Retina (tissue), 1 donor: ENCODE measurements around the gene GAN.
"Not testable (repeated sequence)": the region's sequence is repeated elsewhere in the genome, so short reads cannot be mapped to it uniquely, and the experiment has no call there.

ENCODE experiments used
- DNase-seq: peaks from one replicate; pipeline ENCODE4 v3.0.0-alpha.2; 2016

GAN gene

DNA sequence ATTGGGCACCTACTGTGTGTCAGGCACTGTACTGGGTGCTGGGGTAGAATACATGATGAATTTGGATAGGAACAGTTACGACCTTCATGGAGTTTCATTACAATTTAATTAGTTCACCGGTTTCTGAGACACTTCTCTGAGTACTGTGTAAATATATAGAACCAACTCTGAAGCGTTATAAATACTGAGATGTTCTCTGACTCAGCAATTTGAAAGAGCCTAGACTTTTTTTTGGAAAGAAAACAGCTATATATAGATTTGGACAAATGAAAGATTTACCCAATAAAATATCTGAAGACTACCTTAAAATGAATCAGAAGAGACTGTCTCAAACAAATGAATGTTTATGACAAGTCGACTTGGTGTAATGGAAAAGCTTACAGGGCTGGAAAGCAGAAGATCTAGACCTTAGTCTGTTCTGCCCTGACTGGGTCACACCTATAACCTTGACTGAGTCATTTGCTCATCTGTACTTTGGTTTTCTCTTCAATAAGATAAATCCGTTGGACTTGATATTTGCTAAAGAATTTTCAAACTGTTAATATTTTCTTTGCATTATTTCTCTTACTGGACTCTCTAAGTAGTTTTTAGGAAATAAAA is 4.6 kb upstream of the GAN start:
- no peak for DNase-seq

DNA sequence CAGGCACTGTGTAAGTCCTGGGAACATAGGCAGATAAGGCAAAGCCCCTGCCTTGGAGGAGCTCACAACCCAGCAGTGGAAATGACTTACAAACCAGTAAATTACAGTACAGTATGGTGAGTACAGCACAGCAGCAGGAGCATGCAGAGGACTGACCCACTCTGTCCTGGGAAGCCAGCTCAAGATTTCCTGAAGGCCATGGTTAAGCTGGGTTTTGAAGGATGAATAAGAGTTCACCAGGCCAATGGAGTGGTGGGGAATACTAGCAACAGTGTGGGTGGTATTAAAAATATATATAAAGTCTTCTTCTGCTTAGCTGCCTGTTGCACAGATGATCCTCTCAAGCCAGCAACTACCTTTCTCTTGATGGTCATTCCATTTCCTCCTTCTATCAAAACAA is 3.0 kb upstream of the GAN start:
- no peak for DNase-seq

DNA sequence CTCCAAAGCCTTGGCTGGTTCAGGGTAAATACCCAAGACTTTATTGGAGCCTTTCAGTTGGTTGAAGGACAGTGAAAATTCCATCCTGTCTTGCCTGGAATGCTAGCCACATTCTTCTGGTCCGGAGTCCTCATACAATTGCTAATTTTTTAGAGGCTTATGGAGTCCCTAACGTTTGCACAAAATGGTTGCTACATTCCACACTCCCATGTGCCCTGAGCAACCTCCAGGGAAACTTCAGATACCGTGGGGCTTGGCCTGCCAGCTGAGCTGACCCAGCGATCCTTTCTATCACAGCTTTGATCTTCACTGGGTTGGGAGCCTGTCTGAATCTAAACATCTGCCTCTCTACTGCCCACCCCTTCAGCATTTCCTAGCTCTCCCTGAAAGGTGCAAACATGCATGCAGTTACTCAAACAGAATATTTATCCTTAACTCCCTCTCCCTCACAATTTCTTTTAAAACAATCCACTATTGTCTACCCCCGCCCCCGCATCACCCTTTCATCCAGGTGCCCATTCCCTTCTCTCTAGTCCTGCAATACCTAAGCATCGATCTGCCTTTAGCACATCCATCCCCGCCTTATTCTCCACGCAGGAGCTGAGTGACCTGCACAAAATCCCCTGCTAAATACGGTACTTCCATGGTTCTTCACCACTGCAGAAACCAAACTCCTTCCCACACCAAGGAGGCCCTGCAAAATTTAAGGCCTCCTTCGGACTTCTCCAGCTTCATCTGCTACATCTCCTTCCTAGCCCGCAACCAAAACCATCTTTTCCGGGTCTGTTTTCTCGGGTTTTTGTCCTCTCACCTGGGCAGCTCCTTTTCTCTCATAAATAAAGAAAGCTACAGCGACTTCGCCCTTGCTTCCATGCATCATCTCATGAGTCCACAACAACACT is 810 bp upstream of the GAN start:
- DNase-seq, result no peak

- peak; percentile 61 for DNase-seq
Measured at GRCh38 chr16:81315271-81316175, 761 bp downstream of the GAN start.

DNA sequence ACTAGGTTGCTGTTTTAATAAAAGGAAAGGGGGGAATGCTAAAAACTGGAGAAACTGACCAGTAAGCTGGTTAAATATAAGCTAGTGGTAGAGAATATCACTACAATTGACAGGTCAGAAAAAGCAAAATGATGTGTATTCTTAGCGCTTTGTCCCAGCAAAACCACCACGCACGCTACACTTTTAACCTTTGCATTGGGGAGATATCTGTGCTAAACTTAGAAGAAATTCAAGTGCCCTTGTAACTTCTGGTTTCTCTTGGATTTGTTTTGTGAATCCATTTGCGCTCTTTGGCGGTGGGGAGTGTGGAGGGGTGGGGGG is 1.4 kb downstream of the GAN start:
- no peak for DNase-seq

DNA sequence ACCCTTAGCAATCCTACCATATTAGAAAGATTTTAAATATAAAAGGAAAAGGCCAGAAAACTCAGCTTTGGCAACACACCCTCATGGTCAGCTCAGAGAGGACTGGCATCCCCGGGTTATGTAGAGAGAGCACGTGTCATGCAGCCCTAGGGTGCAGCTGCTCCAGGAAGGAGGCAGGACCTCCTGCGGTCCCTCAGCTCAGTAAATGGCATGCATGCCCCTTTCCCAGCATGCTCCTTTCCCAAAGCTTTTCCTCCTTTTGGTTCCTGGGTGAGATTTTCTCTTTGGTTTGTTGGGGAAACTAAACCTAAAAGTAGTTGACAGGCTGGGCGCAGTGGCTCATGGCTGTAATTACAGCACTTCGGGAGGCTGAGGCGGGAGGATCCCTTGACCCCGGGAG is 3.9 kb downstream of the GAN start:
- DNase-seq, result no peak

- DNase-seq, result no peak
Measured at GRCh38 chr16:81319221-81319912, 4.6 kb downstream of the GAN start.

DNA sequence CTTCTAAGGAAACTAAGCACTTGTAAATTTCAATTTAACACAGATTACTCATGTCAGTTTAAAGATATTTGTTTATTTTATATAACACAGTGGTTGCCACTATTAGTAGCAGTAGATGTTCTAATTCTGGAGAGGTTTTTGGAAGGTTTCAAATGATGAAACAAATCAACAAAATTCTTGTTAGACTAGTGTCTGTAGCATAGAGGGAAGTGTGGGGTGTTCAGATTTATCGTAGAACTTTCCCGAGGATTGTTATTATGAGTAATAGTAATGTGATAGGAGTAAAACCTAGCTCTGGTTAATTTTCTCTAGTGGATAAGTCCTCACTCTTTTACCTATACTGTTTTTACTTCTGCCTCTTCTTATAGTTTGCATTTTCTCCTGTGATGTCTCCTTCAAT is 6.3 kb downstream of the GAN start:
- DNase-seq, result no peak

- DNase-seq, result no peak
Measured at GRCh38 chr16:81321536-81321935, 6.8 kb downstream of the GAN start.

DNA sequence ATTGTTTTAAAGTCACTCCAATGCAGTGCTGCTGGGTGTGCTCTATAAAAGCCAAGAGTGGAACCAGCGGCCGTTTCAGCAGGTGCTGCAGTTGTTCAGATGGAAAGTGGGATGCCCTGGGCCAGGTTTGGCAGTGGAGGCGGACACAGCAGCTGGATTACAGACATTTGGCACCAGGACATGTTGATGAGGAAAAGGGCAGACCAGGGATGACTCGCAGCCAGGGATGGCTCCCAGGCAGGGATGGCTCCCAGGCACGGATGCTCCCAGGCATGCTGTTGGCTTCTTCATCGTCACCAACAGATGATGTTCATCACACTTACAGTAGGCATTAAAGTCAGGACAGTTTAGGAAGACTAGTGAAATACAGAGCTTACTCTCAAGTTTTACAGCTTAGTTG is 10.0 kb downstream of the GAN start:
- no peak for DNase-seq

- no peak for DNase-seq
Measured at GRCh38 chr16:81327011-81327410, 12.2 kb downstream of the GAN start.

DNA sequence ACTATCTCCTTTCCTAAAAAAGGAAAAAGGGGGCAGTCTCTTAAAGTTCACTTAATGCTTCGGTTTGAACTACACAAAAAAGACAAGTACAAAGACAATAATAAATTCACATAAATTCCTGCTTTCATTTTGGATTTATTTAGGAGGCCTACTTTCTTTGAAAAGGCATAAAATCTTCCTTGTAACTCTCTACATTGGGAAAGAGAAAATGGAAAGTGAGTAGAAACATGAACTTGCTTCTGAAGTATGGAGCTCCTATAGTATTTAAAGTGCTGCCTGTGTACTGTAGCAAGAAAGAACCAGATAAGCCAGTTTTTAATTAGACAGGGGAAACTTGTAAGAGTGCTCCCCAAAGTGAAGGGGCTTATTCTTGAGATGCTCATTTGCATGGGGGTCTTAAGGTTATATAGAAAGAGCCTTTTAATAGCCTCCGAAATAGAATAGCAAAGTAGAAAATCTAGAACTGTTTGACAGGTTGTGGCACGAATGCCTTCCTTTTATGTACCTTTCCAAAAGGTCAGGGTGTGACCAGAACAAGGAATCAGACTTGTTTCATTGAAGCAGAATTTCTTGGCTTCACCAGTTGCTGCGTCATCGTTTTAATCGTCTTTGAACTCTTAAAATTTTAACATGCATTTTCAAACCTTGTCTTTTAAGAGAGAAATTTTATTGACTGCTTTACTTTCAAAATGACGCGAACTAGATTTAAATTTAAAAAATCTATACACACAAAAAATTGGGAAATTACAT is 12.9 kb downstream of the GAN start:
- DNase-seq, result no peak

- no peak for DNase-seq
Measured at GRCh38 chr16:81329947-81330346, 15.2 kb downstream of the GAN start.

DNA sequence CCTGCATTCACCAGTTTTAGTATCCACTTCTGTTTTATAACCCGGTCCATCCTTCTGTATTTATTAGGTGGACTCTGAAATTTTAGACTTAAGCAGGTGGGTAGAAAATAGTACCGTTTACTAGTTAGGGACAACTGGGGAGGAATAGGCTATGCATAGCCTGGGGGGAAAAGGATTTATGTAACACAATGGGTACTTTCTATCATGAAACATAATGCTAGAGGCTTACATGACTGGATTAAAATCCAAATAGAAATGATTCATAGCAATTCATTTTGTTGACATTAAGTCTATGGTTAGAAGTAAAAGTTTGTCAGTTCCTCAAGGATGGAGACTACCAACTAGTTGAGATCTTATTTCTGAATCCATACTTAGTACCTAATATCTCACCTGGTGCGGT is 18.6 kb downstream of the GAN start:
- DNase-seq, result no peak

- DNase-seq, result no peak
Measured at GRCh38 chr16:81335669-81336068, 20.9 kb downstream of the GAN start.

- DNase-seq, result no peak
Measured at GRCh38 chr16:81337097-81337496, 22.3 kb downstream of the GAN start.

DNA sequence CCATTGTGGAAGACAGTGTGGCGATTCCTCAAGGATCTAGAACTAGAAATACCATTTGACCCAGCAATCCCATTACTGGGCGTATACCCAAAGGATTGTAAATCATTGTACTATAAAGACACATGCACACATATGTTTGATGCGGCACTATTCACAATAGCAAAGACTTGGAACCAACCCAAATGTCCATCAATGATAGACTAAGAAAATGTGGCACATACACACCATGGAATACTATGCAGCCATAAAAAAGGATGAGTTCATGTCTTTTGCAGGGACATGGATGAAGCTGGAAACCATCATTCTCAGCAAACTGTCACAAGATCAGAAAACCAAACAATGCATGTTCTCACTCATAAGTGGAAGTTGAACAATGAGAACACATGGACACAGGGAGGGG is 30.4 kb downstream of the GAN start:
- DNase-seq, result not testable (repeated sequence)

GRCh38 chr16:81347425-81347824 is 32.7 kb downstream of the GAN start:
- no peak for DNase-seq

DNA sequence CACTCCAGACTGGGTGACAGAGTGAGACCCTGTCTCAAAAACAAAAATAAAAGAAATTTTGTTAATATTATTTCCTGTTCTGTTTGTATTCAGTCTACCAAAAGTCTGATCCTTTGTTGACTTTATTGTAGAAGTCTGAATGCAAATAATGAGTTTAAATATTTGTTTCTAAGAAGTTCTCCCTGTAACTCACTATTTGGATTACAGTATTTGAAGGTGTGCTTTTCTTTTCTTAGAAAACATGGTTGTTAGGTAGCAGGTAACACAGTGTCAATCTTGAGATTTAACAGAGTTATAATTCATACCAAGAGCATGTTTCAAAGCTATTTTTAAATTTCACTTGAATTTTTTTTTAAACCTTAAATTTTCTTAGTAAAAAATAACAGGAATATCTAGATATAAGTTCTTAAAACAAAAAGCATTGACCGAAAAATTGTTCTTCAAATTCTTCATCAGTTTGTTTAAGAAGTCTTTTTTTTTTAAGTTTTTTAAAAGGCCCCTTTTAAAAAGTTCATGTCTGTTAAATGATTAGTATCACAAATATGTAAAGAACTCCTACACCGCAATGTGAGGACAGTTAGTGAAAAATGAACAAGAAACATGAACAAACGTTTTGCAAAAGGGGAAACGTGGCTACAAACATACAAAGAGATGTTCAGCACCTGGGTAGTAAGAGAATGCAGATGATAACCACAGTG is 35.0 kb downstream of the GAN start:
- DNase-seq, result no peak

DNA sequence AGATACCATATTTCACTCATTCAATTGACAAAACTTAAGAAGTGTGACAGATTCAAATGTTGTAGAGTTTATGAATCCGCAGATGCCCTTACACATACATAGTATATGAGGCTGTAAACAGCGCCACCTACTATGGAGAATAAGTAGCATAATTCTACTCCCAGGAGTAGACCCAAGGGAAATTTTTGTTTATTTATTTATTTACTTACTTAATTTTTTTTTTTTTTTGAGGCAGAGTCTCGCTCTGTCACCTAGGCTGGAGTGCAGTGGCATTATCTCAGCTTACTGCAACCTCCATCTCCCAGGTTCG is 35.5 kb downstream of the GAN start:
- no peak for DNase-seq

- DNase-seq, result no peak
Measured at GRCh38 chr16:81353895-81354294, 39.1 kb downstream of the GAN start.

GRCh38 chr16:81357711-81358260 is 43.0 kb downstream of the GAN start:
- no peak for DNase-seq
